GM21515 (cell line): ENCODE results near the gene FBXW2.
"Not testable (repeated sequence)": the region's sequence is repeated elsewhere in the genome, so short reads cannot be mapped to it uniquely, and the experiment has no call there.

Experiments used
- ATAC-seq: cut with Tn5 transposase; IDR thresholded peaks from one replicate; pipeline ENCODE4 v1.9.1; 2021; ENCODE audit not compliant: unreplicated experiment

The FBXW2 gene

DNA sequence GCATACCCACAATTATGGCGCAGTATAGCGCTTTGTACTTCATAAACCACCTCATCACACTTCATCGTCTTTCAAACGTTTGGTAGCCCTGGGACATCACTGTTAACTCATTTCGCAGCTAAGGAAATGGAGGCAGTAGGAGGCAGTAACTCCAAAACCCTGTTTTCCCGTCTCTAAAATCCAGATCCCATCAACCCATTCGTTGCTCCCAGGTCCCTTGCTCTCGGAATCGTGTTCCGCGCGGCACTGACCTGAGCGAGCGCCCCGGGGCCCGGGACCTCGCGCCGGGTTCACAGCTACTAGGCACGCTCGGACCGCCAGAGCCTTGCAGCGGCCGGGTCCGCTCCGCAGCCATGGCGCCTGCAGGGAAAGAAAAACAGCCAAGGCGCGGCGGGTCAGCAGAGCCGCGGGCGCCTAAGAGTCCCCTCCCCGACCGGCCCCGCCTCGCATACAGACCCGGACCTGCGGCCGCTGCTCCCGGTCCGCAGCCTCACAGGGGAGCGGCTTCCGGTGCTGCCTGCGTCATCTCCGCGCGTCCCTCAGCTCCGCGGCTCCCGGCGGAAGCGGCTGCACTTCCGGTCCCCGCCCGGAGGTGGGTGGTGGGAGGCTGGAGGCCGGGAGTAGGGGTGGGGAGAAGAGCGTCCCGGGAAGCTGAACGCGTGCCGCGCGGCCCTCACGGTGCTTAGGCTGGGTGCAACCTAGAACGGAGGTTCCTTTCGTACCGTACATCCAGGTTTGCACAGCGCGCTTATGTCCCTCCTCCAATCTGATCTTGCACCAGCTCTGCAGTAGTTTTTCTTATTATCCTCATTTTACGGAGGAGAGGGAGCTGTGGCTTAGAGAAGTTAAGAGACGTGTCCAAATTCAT, at the start of gene FBXW2:
TSS of gene FBXW2 (minus strand) at position 519 of the 868 bp plus-strand sequence. CDS start 5,158 bp downstream, outside the sequence.
- peak; percentile 89 for ATAC-seq

DNA sequence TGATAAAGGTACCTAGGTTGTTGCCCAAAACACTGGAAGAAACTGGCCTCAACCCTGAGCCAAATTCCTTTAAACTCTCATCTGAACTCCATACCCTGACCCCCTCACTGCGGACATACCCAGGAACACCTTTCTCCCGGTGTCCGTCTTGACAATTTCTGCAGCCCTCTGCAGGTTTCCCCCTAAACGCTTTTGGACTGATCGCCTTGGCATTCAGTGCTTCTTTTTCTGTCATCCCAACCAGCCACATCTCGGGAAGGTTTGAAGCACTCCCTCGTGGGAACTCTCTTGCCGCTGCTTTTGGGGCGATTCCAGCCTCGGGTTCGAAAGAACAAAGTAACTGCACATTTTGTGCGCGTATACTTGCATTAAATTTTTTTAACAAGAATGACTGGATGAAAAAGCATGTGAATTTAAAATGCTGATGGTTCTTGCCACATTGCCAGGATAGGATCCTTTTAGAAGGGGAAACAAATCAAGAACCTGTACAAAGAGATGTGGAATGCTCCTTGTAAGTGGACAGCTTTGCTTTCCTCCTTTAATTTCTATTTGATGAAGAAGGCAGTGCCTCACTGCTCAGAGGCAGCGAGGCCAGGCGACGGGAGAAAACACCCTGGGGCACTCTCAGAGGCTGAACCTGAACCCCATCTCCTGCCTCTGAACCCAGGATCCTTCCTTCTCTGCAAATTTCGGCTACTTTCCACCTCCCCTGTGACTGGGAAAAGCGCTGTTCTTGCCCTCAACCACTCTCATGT, 48.9 kb upstream of the FBXW2 start:
- peak; percentile 6 for ATAC-seq

DNA sequence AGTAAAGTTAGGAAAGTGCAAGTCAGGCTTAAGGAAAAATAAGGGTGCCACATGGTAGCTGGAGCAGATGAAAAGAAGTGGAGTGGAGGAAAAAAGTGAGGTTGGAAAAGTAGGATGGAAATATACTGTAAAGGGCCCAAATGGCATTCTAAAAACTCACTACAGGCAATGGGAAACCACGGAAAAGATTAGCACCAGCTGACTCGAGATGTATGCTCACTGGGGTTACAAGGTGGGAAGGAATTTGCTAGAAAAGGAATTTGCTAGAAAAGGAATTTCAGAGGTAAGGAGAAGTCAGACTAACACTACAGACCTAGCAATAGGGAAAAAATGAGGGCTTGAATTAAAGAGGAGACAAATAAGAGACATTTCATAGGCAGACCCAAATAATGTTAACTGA, 45.9 kb upstream of the FBXW2 start:
- ATAC-seq = no peak

DNA sequence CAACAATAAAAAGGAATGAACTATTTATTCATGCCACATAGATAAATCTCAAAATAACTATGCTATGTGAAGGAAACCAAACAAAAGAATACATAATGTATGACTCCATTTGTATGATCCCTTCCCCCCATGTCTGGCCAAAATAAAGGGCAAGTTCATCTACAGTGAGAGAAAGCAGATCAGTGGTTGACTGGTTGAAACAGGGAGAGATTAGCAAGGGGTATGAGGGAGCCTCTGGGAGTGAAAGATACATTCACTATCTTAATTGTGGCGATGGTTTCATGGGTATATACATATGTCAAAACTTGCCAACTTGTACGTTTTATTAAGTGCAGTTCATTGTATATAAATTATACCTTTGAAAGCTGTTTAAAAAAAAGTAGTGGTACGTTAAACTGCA, 44.7 kb upstream of the FBXW2 start:
- ATAC-seq = no peak

DNA sequence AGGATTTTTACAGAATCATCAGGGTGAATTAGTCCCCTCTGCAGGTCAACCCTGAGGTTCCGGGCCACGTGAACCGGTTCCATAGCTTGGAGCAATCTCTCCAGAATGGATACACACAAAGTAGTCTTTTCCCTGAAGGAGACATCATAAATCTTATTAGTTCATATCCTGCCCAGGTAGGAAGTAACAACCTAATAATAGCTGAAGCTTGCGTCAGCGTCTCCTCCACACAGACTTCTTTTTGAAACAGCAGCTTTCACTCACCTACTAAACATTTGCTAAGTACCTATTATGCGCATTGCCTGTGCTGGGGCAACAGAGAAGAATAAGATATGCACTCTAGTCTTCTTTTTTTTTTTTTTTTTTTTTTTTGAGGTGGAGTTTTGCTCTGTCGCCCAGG, 40.1 kb upstream of the FBXW2 start:
- no peak for ATAC-seq

- no peak for ATAC-seq
Observed at GRCh38 chr9:120832807-120833206, 39.6 kb upstream of the FBXW2 start.

- ATAC-seq = no peak
Observed at GRCh38 chr9:120830865-120831264, 37.6 kb upstream of the FBXW2 start.

GRCh38 chr9:120830151-120830550, 36.9 kb upstream of the FBXW2 start:
- ATAC-seq = no peak

GRCh38 chr9:120829650-120830049, 36.4 kb upstream of the FBXW2 start:
- ATAC-seq = no peak

GRCh38 chr9:120820095-120820494, 26.9 kb upstream of the FBXW2 start:
- no peak for ATAC-seq

DNA sequence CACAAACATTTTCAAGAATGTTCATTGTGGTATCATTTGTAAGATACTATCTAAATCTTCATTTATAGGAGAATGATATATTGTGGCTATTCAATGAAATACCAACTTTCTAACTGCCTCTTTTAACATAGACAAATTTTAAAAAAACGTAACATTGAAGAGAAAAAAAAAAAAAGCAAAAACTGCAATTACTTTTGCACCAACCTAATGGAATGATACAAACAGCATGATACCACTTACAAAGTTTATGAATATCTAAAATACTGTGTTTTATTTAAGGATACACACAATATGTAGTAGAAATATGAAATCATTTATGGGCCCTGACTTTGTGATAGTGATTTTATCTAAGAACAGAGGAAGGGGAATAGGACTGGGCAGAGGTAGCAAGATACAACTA, 25.4 kb upstream of the FBXW2 start:
- no peak for ATAC-seq

DNA sequence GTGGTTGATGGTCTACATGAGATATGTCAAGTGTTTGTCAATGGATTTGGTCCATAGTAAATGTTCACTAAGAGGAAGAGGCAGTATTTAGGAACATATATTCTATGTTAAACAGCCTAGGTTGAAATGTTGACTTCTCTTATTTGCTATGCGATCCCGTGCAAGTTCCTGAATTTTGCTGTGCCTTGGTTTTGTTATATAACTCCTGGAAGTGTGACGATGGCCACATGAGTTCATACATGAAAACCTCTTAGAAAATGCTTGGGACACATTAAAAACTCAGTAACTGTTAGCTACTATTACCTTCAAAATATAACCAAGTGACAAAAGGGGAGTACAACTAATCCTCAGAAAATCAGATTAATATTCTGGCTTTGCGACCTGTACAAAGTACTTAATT, 21.9 kb upstream of the FBXW2 start:
- no peak for ATAC-seq

GRCh38 chr9:120808931-120809330, 15.7 kb upstream of the FBXW2 start:
- ATAC-seq = no peak

DNA sequence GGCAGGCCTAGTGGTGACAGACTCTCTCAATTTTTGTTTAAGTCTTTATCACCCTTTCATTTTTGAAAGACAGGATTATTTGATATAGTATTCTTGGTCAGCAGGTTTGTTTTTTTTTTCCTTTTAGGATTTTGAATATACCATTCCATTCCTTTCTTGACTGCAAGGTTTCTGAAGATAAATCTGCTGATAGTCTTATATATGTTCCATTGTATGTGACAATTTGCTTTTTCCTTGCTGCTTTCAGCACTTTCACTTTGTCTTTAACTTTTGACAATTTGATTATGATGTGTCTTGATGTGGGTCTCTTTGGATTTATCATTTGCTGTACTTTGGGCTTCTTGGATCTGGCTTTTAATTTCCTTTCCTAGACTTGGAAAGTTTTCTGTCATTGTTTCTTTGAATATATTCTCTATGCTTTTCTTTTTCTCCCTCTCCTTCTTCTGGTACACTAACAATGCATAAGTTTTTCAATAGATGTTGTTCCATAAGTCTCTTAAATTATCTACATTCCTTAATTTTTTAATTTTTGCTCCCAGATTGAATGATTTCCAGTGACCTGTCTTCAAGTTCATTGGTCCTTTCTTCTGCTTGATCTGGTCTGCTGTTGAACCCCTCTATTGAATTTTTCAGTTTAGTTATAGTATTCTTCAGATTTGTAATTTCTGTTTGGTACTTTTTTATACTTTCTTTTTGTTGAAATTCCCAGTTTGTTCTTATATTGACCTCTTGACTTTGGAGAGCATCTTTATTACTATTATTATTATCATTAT, 14.6 kb upstream of the FBXW2 start:
- no peak for ATAC-seq

DNA sequence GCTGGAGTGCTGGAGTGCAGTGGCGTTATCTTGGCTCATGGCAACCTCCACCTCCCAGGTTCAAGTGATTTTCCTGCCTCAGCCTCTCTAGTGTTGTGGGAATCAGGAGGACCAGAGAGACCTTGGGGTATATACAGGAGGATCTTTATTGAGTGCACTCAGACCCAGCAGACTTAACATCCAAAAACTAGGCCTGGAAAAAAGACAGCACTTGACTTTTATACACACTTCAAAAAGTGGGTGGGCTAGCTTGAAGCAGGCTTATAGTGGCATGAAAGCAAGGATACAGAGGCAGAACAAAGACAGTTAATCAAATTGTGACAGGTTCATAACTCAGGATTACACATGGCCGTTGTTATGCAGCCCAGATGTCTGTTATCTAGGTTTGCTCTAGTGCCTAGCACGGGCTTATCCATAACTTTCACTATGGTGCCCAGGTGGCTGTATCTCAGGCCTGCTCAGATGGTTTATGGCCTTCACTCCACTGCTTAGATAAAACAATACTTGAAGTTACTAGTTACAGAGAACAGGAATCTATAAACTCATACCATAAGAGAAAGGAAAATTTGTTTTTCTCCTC, 11.7 kb upstream of the FBXW2 start:
- ATAC-seq = not testable (repeated sequence)

- ATAC-seq = no peak
Observed at GRCh38 chr9:120801441-120801840, 8.2 kb upstream of the FBXW2 start.

- ATAC-seq = no peak
Observed at GRCh38 chr9:120791161-120791560, 2.1 kb downstream of the FBXW2 start.

DNA sequence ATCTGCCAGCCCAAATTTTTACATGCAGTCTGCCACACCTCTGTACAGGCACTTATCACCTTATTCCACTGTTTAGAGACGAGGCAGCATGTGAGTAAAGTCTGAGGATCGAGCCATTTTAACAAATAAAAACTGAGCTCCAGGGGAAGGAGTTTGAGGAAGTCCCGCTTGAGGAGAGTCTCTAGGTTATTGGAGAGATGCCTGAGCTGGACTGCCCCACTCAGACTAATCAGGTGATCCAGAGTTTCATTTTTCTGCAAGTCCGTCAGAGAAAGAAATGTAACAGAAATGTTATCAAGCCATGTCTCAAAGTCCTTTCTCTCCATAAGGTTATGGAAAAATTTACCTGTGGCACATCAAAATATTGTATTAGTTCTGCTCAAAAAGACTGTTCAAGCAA, 5.3 kb downstream of the FBXW2 start:
- no peak for ATAC-seq

DNA sequence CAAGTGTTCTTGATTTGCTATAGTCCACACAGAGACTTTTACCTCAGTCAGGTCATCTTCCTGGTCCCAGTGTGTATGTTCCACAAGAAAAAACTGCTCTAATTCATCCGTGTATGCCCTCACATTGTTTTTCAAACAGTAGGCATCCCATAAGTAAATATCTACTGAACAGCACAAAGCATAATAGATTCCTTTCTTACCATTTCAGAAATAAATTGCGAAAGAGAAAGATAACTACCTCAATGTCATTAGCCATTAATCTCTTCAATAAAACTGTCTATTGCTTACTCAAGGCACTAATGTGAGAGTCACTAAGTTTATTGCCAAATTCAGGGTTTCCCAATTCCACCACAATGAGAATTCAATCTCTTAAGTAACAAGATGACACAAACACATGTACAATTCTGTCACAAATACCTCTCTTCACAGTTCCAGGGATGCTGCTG, 9.6 kb downstream of the FBXW2 start:
- ATAC-seq = no peak

GRCh38 chr9:120781236-120781635, 12.0 kb downstream of the FBXW2 start:
- ATAC-seq = no peak

- no peak for ATAC-seq
Observed at GRCh38 chr9:120780367-120780766, 12.8 kb downstream of the FBXW2 start.
